IMR-90 (cell line): Measurements from ENCODE around the gene ZNF732. TPM values are rescaled to one million over a fixed set of nuclear protein-coding genes. Genes with fewer than 3 reads are reported as not detected.

Experiments
- ATAC-seq: fragments of 200-7000 bp; cut with Tn5 transposase; 2 replicates; pipeline ENCODE4 v1.9.1; 2020; ENCODE audit warnings: low read depth, mild to moderate bottlenecking, moderate library complexity
- BruUV-seq: library from RNA; stranded (reverse); fragments of 400-500 nt; replicated peaks from 2 replicates; lab custom pipeline; 2021; lab: Mats Ljungman, UMichigan
- CTCF ChIA-PET: fragments of 300-600 bp; formaldehyde crosslinking; extraction: SDS; loops from one replicate; lab custom pipeline; 2021; ENCODE audit warnings: antibody characterized with exemption; lab: Yijun Ruan, JAX
- POLR2A ChIA-PET: fragments of 300-600 bp; sonication (Branson Sonifier 250); formaldehyde crosslinking; loops from one replicate; lab custom pipeline; 2022; ENCODE audit warnings: antibody characterized with exemption; ENCODE audit not compliant: unreplicated experiment; lab: Charles Lee
- DNase-seq: peaks from one replicate; pipeline ENCODE4 v3.0.0; 2013
- H2AFZ ChIP-seq: replicated peaks from 2 replicates; pipeline ENCODE3; 2013; ENCODE audit warnings: low read length, mild to moderate bottlenecking; ENCODE audit not compliant: poor library complexity
- H2AK5ac ChIP-seq: 2 replicates; pipeline ENCODE4 v1.6.1; 2013; ENCODE audit warnings: low read depth, low read length, inconsistent platforms
- H2AK9ac ChIP-seq: replicated peaks from 2 replicates; pipeline ENCODE3; 2013; ENCODE audit warnings: mild to moderate bottlenecking, low read depth, low read length, moderate library complexity; ENCODE audit not compliant: poor library complexity
- H2BK120ac ChIP-seq: 2 replicates; pipeline ENCODE4 v1.6.1; 2013; ENCODE audit warnings: low read depth, low read length, inconsistent platforms
- H2BK15ac ChIP-seq: 3 replicates; pipeline ENCODE4 v1.6.1; 2013; ENCODE audit warnings: low read depth, low read length, inconsistent platforms
- H2BK20ac ChIP-seq: 2 replicates; pipeline ENCODE4 v1.6.1; 2013; ENCODE audit warnings: low read depth, mild to moderate bottlenecking, inconsistent platforms, low read length, moderate library complexity
- H2BK5ac ChIP-seq: 2 replicates; pipeline ENCODE4 v1.6.1; 2013; ENCODE audit warnings: mild to moderate bottlenecking, low read depth, low read length, inconsistent platforms; ENCODE audit not compliant: poor library complexity, severe bottlenecking
- H3K14ac ChIP-seq: replicated peaks from 2 replicates; pipeline ENCODE4 v1.6.1; 2013; ENCODE audit warnings: low read depth, low read length, inconsistent platforms
- H3K18ac ChIP-seq: 2 replicates; pipeline ENCODE4 v1.6.1; 2013; ENCODE audit warnings: low read depth, low read length, control low read depth
- H3K23ac ChIP-seq: 2 replicates; pipeline ENCODE4 v1.6.1; 2013; ENCODE audit warnings: low read depth, low read length, inconsistent platforms
- H3K27ac ChIP-seq: 2 replicates; pipeline ENCODE4 v1.5.1; 2013; ENCODE audit warnings: mild to moderate bottlenecking, control low read depth, low read length; ENCODE audit not compliant: insufficient read depth
- H3K27me3 ChIP-seq: 2 replicates; pipeline ENCODE4 v1.6.1; 2013; ENCODE audit warnings: low read length; ENCODE audit not compliant: control insufficient read depth, insufficient read depth
- H3K36me3 ChIP-seq: 2 replicates; pipeline ENCODE4 v1.6.1; 2013; ENCODE audit warnings: low read length, mixed read lengths; ENCODE audit not compliant: control insufficient read depth, insufficient read depth
- H3K4ac ChIP-seq: 2 replicates; pipeline ENCODE4 v1.6.1; 2013; ENCODE audit warnings: low read depth, low read length, inconsistent platforms
- H3K4me1 ChIP-seq: 2 replicates; pipeline ENCODE4 v1.6.1; 2013; ENCODE audit warnings: low read length, mixed read lengths; ENCODE audit not compliant: control insufficient read depth, insufficient read depth
- H3K4me2 ChIP-seq: 2 replicates; pipeline ENCODE4 v1.6.1; 2013; ENCODE audit warnings: low read depth, mild to moderate bottlenecking, control low read depth, low read length, moderate library complexity
- H3K4me3 ChIP-seq: 2 replicates; pipeline ENCODE4 v1.5.1; 2013; ENCODE audit warnings: low read depth, mild to moderate bottlenecking, control low read depth, low read length, moderate library complexity; ENCODE audit not compliant: insufficient read depth
- H3K56ac ChIP-seq: 2 replicates; pipeline ENCODE4 v1.6.1; 2013; ENCODE audit warnings: low read length, inconsistent platforms; ENCODE audit not compliant: insufficient read depth; ENCODE audit errors: extremely low read depth
- H3K79me1 ChIP-seq, 2 experiments: 2 replicates each; pipeline ENCODE4 v1.6.1; 2013; ENCODE audit warnings: low read length in 2 of 2, inconsistent platforms in 1 of 2, low read depth in 1 of 2
- H3K9ac ChIP-seq: 2 replicates; pipeline ENCODE4 v1.6.1; 2013; ENCODE audit warnings: low read depth, low read length, control low read depth
- H3K9me1 ChIP-seq: 2 replicates; pipeline ENCODE4 v1.6.1; 2013; ENCODE audit warnings: low read length, inconsistent platforms; ENCODE audit not compliant: insufficient read depth
- H3K9me3 ChIP-seq: 2 replicates; pipeline ENCODE4 v1.6.1; 2013; ENCODE audit warnings: low read length; ENCODE audit not compliant: control insufficient read depth, insufficient read depth
- H4K20me1 ChIP-seq: 2 replicates; pipeline ENCODE4 v1.6.1; 2013; ENCODE audit warnings: low read length, inconsistent platforms; ENCODE audit not compliant: insufficient read depth
- H4K5ac ChIP-seq: 2 replicates; pipeline ENCODE4 v1.6.1; 2013; ENCODE audit warnings: mild to moderate bottlenecking, low read depth, low read length, control low read depth
- H4K8ac ChIP-seq, 2 experiments: 2 replicates each; pipeline ENCODE4 v1.6.1; 2013; ENCODE audit warnings: low read depth in 2 of 2, low read length in 2 of 2, control low read depth in 1 of 2, inconsistent platforms in 1 of 2
- H4K91ac ChIP-seq: 2 replicates; pipeline ENCODE4 v1.6.1; 2013; ENCODE audit warnings: low read depth, low read length, inconsistent platforms; ENCODE audit not compliant: insufficient read depth
- CEBPB ChIP-seq: IDR thresholded peaks from 2 replicates; pipeline ENCODE4 v1.6.1; 2012; ENCODE audit warnings: low read depth, low read length, improper control_type of control experiment
- POLR2A ChIP-seq: IDR thresholded peaks from 2 replicates; pipeline ENCODE4 v1.6.1; 2012; ENCODE audit warnings: mild to moderate bottlenecking, low read depth, low read length
- WGBS, 2 experiments: methylation state at CpG; one replicate each; pipeline versions ENCODE4 v1.1.5 to v1.1.7; 2013; ENCODE audit warnings: missing lambda C conversion rate in 2 of 2; ENCODE audit not compliant: insufficient read length in 1 of 2; ENCODE audit errors: extremely low coverage in 2 of 2; 5-methylcytosine and 5-hydroxymethylcytosine counted together
- dilution Hi-C: fragments of 300-500 bp; cut with HindIII; formaldehyde crosslinking; loops from one replicate; pipeline ENCODE4 v1.14.3; 2018; ENCODE audit warnings: low sequenced_read_pairs; ENCODE audit not compliant: unreplicated experiment
- in situ Hi-C: fragments of 300-500 bp; cut with MboI; formaldehyde crosslinking; loops from 3 replicates; pipeline ENCODE4 v1.14.3; 2019; ENCODE audit warnings: low sequenced_read_pairs, inconsistent platforms, mixed read lengths
- intact Hi-C: fragments of 100-400 bp; cut with micrococcal nuclease; formaldehyde crosslinking; loops from 2 replicates; pipeline ENCODE4 v1.10.0; 2022
- polyA plus RNA-seq, 3 experiments: library from polyadenylated mRNA; depleted of rRNA; stranded (reverse); fragments of >200 nt; gene quantifications; 2 replicates each; pipeline ENCODE4 v1.2.3, GENCODE V29; 2012; ENCODE audit warnings: low replicate concordance in 1 of 3
- total RNA-seq: library from RNA; depleted of rRNA; stranded (reverse); fragments of >200 nt; gene quantifications from 2 replicates; pipeline ENCODE4 v1.2.3, GENCODE V29; 2012

Gene ZNF732
- total and polyA plus RNA-seq, 2 of the 4 experiments (the other 2 are of a cell fraction) = under 0.01 TPM; not detected in 1

GRCh38 chr4:337932-338758, 32.9 kb upstream of the ZNF732 start:
- Histone ChIP-seq H2BK20ac (no peak overlapping the region), H3K4me2 (peak overlapping the region; percentile 66), H3K27ac (peak overlapping the region; percentile 79), H3K18ac (no peak overlapping the region), H3K36me3 (peaks cover 4% of the 10 kb centered on the region), H3K23ac (0 out of 2 replicates have a peak overlapping the region, but pooled peaks have one; percentile 48), H2AFZ (peak overlapping the region; percentile 99), H2BK120ac (no peak overlapping the region), H3K9ac (peak overlapping the region; percentile 72), H4K8ac (peak overlapping the region in 1 of 2 experiments; percentile 81; a peak in 2 of 4 replicates), H3K9me3 (peaks cover 20% of the 10 kb centered on the region), H2AK9ac (peak overlapping the region; percentile 94), H2BK5ac (peak overlapping the region; percentile 53), H3K79me1 (peaks cover 16 to 18% of the 10 kb centered on the region in 2 experiments; a peak in 3 of 4 replicates), H3K4ac (no peak overlapping the region; the same call in 1 of the 2 replicates), H3K9me1 (no peaks in the 10 kb centered on the region), H4K91ac (no peak overlapping the region), H2AK5ac (no peak overlapping the region), H2BK15ac (no peak overlapping the region), H3K4me1 (no peaks in the 10 kb centered on the region), H3K27me3 (no peaks in the 10 kb centered on the region), H3K4me3 (peak overlapping the region; percentile 69), H3K14ac (no peak overlapping the region), H4K20me1 (no peaks in the 10 kb centered on the region), H4K5ac (no peak overlapping the region), H3K56ac (no peak overlapping the region)
- TF ChIP-seq CEBPB (no peak), POLR2A (peak; percentile 5; the same call in 1 of the 2 replicates)
- DNase-seq (peak; percentile 36), ATAC-seq (peak; percentile 63)
- dilution Hi-C loops (no loop called here), in situ Hi-C loops (no loop called here), intact Hi-C loops (loop anchor here (10.0 kb wide), 1 partner anchor 337 kb away; the partner anchor contains the start of genes ATP5ME and MYL5)
- POLR2A ChIA-PET = no interaction called here
- WGBS, 2 experiments = 3% methylated on average over 8 of the region's 52 CpGs; no CpG with 5 or more reads in 1 of the 2 experiments
- CTCF ChIA-PET = interaction anchor here (0.6 kb wide), 1 partner anchor 92 kb away, joined by 6 read pairs; no protein-coding TSS in a partner anchor
- no TSS peak for BruUV-seq
